ENCODE results near the gene MLPH. TPM values are rescaled to one million over a fixed set of nuclear protein-coding genes. Genes with fewer than 3 reads are reported as not detected.

The MLPH gene
- total and polyA plus RNA-seq, 2 of the 13 experiments (the other 11 are each of a cell fraction or from before 2014, with no cell fraction given), result 0.12 TPM; not detected in 1

DNA sequence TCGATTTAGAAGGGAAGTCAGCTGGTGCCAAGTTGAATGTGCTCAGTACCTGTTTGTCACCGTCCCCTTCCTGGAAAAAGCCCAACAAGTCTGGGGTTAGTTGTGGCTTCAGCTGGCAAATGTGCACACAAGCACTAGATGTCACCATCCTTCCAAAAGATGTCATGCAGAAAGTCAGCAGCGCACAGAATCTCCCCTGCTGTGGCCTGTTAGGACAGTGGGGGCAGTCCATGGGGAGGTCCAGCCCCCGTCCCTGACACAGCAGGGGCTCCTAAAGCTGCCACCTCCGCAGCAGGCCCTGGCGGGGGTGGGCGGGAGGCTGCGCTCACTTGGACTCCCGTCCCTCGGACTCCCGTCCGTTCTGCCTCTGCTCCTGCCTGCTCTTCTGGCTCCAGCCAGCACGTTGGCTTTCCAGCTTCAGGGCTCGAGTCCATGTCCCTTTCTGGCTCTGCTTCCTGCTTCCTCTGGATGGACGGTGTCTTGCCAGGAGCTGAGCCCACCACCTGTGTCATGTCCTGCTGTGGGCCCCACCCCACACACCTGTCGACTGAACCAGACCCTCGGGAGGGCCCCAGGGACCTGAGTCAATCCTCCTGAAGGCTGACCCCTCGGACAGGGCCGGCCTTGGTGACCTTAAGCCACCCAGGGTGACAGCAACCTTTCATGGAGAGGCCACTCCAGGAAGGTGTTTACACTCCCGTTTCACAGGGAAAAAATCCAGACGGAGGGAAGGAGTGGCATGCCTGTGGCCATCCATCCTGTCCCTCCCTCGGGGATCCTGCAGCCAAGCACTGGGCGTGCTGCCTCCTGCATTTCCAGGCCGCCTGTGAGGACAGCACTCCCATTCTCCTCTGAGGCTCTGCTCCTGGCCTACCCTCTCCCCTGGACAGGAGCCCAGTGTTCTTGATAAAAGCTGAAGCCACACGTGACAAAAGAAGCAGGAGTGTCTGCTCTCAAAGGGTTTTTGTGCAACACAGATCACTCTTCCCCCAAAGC, 95.0 kb downstream of the MLPH start (continued):
- peak; percentile 50; the same call in 1 of the 2 replicates for TF ChIP-seq SP5 (CRISPR knock-in tag; IDR thresholded peaks at IDR 0.05; ENCODE audit: borderline replicate concordance, low read depth)
- no peak for TF ChIP-seq ZSCAN25 (CRISPR knock-in tag; IDR thresholded peaks at IDR 0.05)
- peak; percentile 67; the same call in 1 of the 2 replicates for TF ChIP-seq TBX2 (CRISPR knock-in tag; IDR thresholded peaks at IDR 0.05; ENCODE audit: borderline replicate concordance)
- peak; percentile 55 for TF ChIP-seq ZNF883 (CRISPR knock-in tag; IDR thresholded peaks at IDR 0.05; ENCODE audit: not compliant biosample characterization)
- peak; percentile 39 for TF ChIP-seq TARDBP (CRISPR knock-in tag; IDR thresholded peaks at IDR 0.05)
- TF ChIP-seq, protein P1, sequence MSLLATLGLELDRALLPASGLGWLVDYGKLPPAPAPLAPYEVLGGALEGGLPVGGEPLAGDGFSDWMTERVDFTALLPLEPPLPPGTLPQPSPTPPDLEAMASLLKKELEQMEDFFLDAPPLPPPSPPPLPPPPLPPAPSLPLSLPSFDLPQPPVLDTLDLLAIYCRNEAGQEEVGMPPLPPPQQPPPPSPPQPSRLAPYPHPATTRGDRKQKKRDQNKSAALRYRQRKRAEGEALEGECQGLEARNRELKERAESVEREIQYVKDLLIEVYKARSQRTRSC (CRISPR knock-in tag; IDR thresholded peaks at IDR 0.05; ENCODE audit: low read depth), result no peak
- no peak for TF ChIP-seq ZNF570 (CRISPR knock-in tag; IDR thresholded peaks at IDR 0.05; ENCODE audit: borderline replicate concordance)
- TF ChIP-seq FOXJ3 (CRISPR knock-in tag; IDR thresholded peaks at IDR 0.05; ENCODE audit: borderline replicate concordance), result 0 out of 2 replicates have a peak, but pooled peaks have one; percentile 21
- TF ChIP-seq NFE2L2 (IDR thresholded peaks at IDR 0.05; ENCODE audit: low read length), result no peak
- no peak; the same call in 1 of the 2 replicates for TF ChIP-seq ZBTB7B (CRISPR knock-in tag; IDR thresholded peaks at IDR 0.05)
- TF ChIP-seq ZSCAN12 (CRISPR knock-in tag; IDR thresholded peaks at IDR 0.05), result no peak
- peak; percentile 55 for TF ChIP-seq ZNF296 (CRISPR knock-in tag; conservative IDR thresholded peaks at IDR 0.05)
- TF ChIP-seq KDM5B (CRISPR knock-in tag; IDR thresholded peaks at IDR 0.05; ENCODE audit: borderline replicate concordance), result peak; percentile 62; the same call in 1 of the 2 replicates
- TF ChIP-seq, protein P2, sequence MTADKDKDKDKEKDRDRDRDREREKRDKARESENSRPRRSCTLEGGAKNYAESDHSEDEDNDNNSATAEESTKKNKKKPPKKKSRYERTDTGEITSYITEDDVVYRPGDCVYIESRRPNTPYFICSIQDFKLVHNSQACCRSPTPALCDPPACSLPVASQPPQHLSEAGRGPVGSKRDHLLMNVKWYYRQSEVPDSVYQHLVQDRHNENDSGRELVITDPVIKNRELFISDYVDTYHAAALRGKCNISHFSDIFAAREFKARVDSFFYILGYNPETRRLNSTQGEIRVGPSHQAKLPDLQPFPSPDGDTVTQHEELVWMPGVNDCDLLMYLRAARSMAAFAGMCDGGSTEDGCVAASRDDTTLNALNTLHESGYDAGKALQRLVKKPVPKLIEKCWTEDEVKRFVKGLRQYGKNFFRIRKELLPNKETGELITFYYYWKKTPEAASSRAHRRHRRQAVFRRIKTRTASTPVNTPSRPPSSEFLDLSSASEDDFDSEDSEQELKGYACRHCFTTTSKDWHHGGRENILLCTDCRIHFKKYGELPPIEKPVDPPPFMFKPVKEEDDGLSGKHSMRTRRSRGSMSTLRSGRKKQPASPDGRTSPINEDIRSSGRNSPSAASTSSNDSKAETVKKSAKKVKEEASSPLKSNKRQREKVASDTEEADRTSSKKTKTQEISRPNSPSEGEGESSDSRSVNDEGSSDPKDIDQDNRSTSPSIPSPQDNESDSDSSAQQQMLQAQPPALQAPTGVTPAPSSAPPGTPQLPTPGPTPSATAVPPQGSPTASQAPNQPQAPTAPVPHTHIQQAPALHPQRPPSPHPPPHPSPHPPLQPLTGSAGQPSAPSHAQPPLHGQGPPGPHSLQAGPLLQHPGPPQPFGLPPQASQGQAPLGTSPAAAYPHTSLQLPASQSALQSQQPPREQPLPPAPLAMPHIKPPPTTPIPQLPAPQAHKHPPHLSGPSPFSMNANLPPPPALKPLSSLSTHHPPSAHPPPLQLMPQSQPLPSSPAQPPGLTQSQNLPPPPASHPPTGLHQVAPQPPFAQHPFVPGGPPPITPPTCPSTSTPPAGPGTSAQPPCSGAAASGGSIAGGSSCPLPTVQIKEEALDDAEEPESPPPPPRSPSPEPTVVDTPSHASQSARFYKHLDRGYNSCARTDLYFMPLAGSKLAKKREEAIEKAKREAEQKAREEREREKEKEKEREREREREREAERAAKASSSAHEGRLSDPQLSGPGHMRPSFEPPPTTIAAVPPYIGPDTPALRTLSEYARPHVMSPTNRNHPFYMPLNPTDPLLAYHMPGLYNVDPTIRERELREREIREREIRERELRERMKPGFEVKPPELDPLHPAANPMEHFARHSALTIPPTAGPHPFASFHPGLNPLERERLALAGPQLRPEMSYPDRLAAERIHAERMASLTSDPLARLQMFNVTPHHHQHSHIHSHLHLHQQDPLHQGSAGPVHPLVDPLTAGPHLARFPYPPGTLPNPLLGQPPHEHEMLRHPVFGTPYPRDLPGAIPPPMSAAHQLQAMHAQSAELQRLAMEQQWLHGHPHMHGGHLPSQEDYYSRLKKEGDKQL (CRISPR knock-in tag; IDR thresholded peaks at IDR 0.05; ENCODE audit: low read depth), result no peak
- TF ChIP-seq ZFP90 (CRISPR knock-in tag; IDR thresholded peaks at IDR 0.05; ENCODE audit: borderline replicate concordance), result peak; percentile 86
- no peak for TF ChIP-seq ZNF598 (CRISPR knock-in tag; IDR thresholded peaks at IDR 0.05; ENCODE audit: borderline replicate concordance)
- TF ChIP-seq ETV6 (CRISPR knock-in tag; conservative IDR thresholded peaks at IDR 0.05), result no peak
- no peak for TF ChIP-seq NFIB (CRISPR knock-in tag; IDR thresholded peaks at IDR 0.05; ENCODE audit: borderline replicate concordance)
- no peak for TF ChIP-seq HCFC1 (IDR thresholded peaks at IDR 0.05; ENCODE audit: low read depth, low read length)
- no peak for TF ChIP-seq ELF3 (CRISPR knock-in tag; IDR thresholded peaks at IDR 0.05)
